ENCODE data around the gene NPAS2. TPM values are rescaled to one million over a fixed set of nuclear protein-coding genes. Genes with fewer than 3 reads are reported as not detected.

Gene NPAS2
- total RNA-seq, 1 donor from 2014 or later: 38.0 TPM

DNA sequence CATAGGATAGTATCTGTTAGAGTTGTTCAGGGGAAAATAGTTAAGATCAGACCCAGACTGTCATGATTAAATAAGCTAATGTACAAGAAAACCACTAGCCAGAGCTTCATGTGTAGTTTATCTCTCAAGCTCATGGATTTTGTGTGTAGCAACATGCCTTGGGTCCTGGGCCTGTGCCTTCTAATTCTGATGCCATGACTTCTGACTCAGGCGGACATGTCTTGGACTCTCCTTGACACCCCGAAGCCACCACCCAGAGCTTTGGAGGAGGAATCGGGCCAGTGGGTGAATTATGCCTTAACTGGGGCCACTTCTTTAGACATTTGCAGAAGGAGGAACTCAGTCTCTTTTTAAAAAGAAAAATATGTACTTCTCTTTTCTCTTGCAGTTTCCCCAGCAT lies 68.7 kb downstream of the NPAS2 start:
- intact Hi-C loops (cut with DNase I): loop anchor here (5.0 kb wide), 1 partner anchor 61 kb away; no protein-coding TSS in a partner anchor
- ATAC-seq (ENCODE audit: poor library complexity): no peak

DNA sequence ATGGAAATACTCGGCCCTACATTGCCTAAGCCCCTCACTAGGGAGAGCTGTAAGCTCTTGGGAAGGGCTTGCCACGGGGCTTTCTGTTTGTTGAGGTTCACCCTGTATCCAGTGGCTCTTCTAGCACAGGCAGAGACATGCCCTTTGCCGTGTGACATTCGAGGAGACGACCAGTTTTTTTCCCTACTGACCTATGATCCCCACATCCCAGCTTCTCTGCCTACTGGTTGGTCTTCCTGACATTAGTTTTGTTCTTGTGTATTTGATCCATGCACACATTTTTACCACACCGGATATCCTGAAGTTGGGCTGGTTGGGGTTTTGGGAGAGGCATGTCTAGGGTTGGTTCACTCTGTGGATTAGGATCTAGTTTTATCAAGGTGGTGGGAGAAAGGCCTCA lies 69.3 kb downstream of the NPAS2 start:
- DNase-seq: no peak
- intact Hi-C loops (cut with DNase I): loop anchor here (5.0 kb wide), 1 partner anchor 62 kb away; no protein-coding TSS in a partner anchor
- no peak for ATAC-seq (ENCODE audit: poor library complexity)

More for the DNA sequence above, 68.7 kb downstream of the NPAS2 start:
- no peak for DNase-seq

DNA sequence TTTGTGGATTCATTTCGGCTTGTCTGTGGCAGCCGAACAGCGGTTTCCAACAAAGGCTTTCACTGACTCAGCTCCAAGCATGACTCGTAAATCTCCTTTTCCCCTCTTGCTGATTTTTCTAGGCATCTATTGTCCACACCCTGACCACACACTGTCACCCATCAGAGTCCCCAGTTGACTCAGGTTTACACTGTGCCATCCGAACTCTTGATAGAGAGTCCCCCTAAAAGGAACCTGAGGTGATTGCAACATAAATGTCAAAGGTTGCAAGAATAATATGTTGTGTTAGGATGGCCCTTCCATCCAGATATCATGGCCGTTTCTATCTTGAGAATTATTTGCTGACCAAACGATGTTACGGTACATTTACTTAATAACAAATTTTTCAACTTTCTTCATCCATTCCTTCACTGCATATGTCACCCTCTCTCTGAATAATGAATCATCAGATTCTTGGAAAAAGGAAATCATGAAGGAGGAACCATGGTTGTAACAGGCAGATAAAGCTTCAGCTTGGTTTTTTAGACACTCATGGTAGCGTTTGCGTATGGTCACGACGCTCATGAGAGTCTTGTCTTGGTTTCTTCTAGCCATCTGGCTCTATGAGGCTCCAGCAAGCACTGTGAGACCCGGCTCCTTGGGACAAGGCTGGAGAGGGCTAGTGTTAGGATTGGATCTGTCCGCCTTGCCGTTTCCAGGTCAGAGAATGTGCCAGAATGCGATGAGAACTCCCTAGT lies 72.1 kb downstream of the NPAS2 start:
- intact Hi-C loops (cut with DNase I): no loop called here
- ATAC-seq (ENCODE audit: poor library complexity): peak; percentile 34
- DNase-seq: peak; percentile 54

DNA sequence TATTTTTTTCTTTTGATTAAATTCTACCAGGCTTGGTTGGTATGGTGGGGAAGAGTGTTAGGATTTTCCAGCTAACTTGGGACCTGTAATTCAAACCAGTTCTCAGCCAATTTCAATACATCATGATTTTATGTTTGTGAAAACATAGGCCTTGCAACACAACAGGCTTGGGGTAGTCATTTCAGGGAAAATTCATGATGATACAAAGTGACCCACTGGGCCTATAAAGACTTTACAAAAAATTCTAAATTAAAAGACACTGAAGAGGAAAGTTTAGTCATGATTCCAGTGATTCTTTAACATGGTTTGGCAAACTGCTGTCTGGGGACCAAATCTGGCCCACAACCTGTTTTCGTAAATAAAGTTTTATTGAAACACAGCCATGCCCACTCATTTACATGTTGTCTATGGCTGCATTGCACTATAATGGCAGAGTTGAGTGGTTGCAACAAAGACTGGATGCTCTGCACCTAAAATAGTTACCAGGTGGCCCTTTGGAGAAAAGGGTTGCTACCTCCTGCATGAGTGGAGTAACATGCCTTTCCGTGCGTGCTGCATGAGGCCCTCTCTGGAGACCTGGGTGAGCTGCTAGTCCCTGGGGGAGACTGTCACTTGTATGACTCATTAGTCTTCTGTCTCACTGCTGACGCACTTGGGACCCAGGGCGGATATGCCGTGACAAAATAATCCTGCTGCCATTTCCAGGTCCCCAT lies 73.6 kb downstream of the NPAS2 start:
- ATAC-seq (ENCODE audit: poor library complexity) (peak; percentile 10), DNase-seq (no peak)
- intact Hi-C loops (cut with DNase I): no loop called here

- DNase-seq (no peak), ATAC-seq (ENCODE audit: poor library complexity) (no peak)
- intact Hi-C loops (cut with DNase I): no loop called here
These were observed 74.3 kb downstream of the NPAS2 start for GRCh38 chr2:100894105-100894795.

DNA sequence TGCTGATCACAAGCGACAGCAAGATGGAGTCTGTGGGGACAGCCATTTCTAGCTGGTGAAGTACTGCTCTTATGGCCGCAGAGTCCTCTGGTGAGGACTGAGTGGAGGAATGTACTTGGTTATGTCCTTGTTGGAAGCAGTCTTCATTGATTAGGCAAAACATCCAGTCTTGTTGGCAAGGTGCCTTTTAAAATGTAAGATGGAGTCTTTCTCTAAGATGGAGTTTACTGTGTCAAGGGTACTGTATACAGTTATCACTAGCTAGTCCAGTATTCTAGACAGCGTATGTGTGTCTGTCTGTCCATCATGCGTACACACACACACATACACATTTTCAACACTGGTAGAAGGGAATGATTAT lies 74.8 kb downstream of the NPAS2 start:
- DNase-seq: no peak
- ATAC-seq (ENCODE audit: poor library complexity): no peak
- intact Hi-C loops (cut with DNase I): no loop called here

- intact Hi-C loops (cut with DNase I): no loop called here
- peak; percentile 81 for ATAC-seq (ENCODE audit: poor library complexity)
- peak; percentile 80 for DNase-seq
These were observed 75.5 kb downstream of the NPAS2 start for GRCh38 chr2:100895402-100895801.

- DNase-seq: no peak
- ATAC-seq (ENCODE audit: poor library complexity): peak; percentile 49
- intact Hi-C loops (cut with DNase I): no loop called here
These were observed 76.2 kb downstream of the NPAS2 start for GRCh38 chr2:100895934-100896685.

GRCh38 chr2:100898035-100898665 lies 78.2 kb downstream of the NPAS2 start:
- DNase-seq (no peak), ATAC-seq (ENCODE audit: poor library complexity) (no peak)
- intact Hi-C loops (cut with DNase I): no loop called here

- ATAC-seq (ENCODE audit: poor library complexity) (no peak), DNase-seq (no peak)
- intact Hi-C loops (cut with DNase I): loop anchor here (10.0 kb wide), 1 partner anchor 165 kb away; no protein-coding TSS in a partner anchor
These were observed 80.3 kb downstream of the NPAS2 start for GRCh38 chr2:100900156-100900795.

DNA sequence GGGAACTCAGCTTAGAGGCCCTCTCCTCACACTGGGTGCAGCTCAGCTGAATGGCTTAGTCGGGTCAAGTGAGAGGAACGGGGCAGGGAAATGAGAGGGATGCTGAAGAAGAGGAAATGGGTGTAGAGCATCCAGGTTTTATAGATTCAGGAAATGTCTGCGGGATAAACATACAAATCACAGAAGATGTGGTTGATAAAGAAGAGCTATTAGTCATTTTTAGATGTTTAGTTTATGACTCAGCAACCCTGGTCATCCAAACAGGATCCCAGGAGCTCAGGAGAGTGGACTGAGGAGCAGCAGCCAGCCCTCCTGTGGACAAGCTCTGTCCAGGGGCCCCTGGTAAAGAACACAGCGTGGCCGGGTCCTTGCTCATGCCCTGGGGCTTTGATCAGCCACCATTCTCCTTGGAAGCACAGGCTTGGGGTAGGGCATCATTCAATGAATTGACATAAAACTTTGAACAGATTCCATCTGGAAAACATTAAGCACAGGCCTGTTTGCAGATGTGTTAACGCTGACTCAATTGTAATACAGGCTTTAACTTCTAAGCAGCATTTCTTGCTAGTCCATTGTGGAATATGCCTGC lies 83.0 kb downstream of the NPAS2 start:
- DNase-seq: no peak
- no peak for ATAC-seq (ENCODE audit: poor library complexity)
- intact Hi-C loops (cut with DNase I): loop anchor here (10.0 kb wide), 1 partner anchor 168 kb away; no protein-coding TSS in a partner anchor

- intact Hi-C loops (cut with DNase I): loop anchor here (10.0 kb wide), 1 partner anchor 169 kb away; no protein-coding TSS in a partner anchor
- no peak for ATAC-seq (ENCODE audit: poor library complexity)
These were observed 83.8 kb downstream of the NPAS2 start for GRCh38 chr2:100903534-100904258.

GRCh38 chr2:100905132-100905805 lies 85.3 kb downstream of the NPAS2 start:
- ATAC-seq (ENCODE audit: poor library complexity) (peak; percentile 91), DNase-seq (no peak)
- intact Hi-C loops (cut with DNase I): loop anchor here (10.0 kb wide), 1 partner anchor 170 kb away; no protein-coding TSS in a partner anchor

More at GRCh38 chr2:100903534-100904258, 83.8 kb downstream of the NPAS2 start:
- DNase-seq: no peak

DNA sequence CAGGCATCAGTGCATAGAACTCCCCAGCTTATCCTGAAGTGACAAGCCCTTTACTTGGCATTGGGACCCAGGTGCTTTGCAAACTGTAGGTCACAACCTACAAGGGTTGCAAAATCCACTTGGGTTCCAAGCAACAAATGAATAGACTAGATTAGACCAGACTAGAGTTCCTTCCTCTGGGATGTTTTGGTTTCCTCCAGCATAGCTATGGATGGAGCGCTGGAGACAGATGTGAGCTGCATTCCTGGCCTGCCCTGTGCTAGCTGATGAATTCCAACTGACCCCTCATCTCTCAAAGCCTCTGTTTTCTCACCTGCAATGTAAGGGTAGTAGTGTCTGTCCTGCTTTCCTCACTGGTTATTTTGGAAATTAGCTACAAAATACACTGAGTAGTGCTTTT lies 86.2 kb downstream of the NPAS2 start:
- intact Hi-C loops (cut with DNase I): loop anchor here (10.0 kb wide), 1 partner anchor 171 kb away; no protein-coding TSS in a partner anchor
- DNase-seq (no peak), ATAC-seq (ENCODE audit: poor library complexity) (peak; percentile 2)

DNA sequence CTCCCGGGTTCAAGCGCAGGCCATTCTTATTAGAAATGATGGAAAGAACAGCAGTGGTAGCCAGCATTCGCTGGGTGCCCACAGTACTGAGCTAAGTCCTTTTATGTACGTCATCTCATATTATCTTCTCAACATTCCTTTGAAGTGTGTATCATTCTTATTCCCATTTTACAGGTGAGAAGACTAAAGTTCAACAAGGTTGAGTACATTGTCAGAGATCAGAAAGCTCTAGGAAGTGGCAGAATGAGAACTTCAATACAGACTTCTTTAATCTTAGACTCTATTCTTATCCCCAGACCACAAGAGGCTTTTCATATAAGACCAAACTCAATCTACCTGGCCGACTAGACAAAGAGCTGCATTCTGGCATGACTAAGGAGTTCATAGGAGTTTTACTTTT lies 86.7 kb downstream of the NPAS2 start:
- DNase-seq (no peak), ATAC-seq (ENCODE audit: poor library complexity) (no peak)
- intact Hi-C loops (cut with DNase I): loop anchor here (10.0 kb wide), 1 partner anchor 172 kb away; no protein-coding TSS in a partner anchor

DNA sequence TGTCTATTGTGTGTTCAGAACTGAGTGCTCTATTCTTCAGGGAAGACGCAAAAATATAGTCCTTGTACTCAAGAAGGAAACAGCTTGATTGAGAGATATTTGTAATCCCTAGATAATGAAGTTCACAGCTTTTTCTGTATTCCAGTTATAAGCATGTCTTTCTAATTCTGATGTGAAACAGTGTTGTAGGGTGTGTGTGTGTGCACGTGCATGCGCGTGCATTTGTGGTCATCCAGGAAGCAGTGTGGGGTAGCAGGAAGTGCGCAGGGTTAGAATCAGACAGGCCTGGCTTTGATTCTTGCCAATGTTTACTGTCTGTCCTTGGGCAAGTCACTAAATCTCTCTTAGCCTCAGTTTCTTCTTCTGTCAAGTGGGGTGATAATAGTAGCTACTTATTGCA lies 87.9 kb downstream of the NPAS2 start:
- intact Hi-C loops (cut with DNase I): loop anchor here (10.0 kb wide), 1 partner anchor 173 kb away; no protein-coding TSS in a partner anchor
- DNase-seq (no peak), ATAC-seq (ENCODE audit: poor library complexity) (no peak)

Data from Right ventricle myocardium superior (tissue), 1 donor.